Neural crest cell (in vitro differentiated cells): ENCODE measurements around the gene ACAA2. TPM values are rescaled to one million over a fixed set of nuclear protein-coding genes. Genes with fewer than 3 reads are reported as not detected.

Source experiments
- DNase-seq: peaks from one replicate; pipeline ENCODE4 v3.0.0; 2021; ENCODE audit warnings: low read depth, mixed read lengths, low spot score
- H3K27ac Mint-ChIP-seq: one replicate; pipeline ENCODE4 v1.8.0; 2021; ENCODE audit warnings: mild to moderate bottlenecking, mixed read lengths; ENCODE audit not compliant: unreplicated experiment
- H3K27me3 Mint-ChIP-seq: 2 replicates; pipeline ENCODE4 v1.8.0; 2021; ENCODE audit warnings: low read depth, mild to moderate bottlenecking, mixed read lengths
- H3K36me3 Mint-ChIP-seq: 2 replicates; pipeline ENCODE4 v1.8.0; 2021; ENCODE audit warnings: low read depth, mild to moderate bottlenecking, mixed read lengths
- H3K4me1 Mint-ChIP-seq: 2 replicates; pipeline ENCODE4 v1.8.0; 2021; ENCODE audit warnings: mixed read lengths
- H3K4me3 Mint-ChIP-seq: one replicate; pipeline ENCODE4 v1.8.0; 2021; ENCODE audit warnings: mild to moderate bottlenecking, mixed read lengths
- H3K9me3 Mint-ChIP-seq: 2 replicates; pipeline ENCODE4 v1.8.0; 2021; ENCODE audit warnings: mixed read lengths
- CTCF ChIP-seq: fragments of 200-600 bp; sonication (generic); conservative IDR thresholded peaks from 2 replicates; pipeline ENCODE4 v1.5.0; 2021; ENCODE audit warnings: antibody characterized with exemption, mild to moderate bottlenecking
- total RNA-seq: library from RNA; stranded (reverse); gene quantifications from 2 replicates; pipeline ENCODE4 v1.2.1, GENCODE V29; 2021

ACAA2 gene
- total RNA-seq, 1 donor from 2014 or later: 67.5 TPM

DNA sequence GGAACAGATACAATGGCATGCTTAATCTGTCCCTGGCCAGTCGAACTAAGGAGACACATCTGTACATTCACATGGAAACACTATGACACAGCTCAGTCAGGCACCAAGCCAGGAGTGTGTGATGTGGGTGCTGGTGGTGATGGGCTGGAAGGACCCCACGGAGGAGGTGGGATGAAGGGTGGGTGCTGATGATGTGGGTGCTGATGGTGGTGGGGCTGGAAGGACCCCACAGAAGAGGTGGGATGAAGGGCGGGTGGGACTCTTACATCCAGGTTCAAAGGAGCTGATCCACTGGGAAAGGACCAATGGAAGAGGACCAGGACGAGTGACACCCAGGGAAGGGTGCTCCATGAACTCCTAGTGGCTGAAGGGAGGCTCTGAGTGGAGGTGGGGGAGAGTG is 34.8 kb upstream of the ACAA2 start:
- Mint-ChIP-seq H3K27me3 (peaks cover 5% of the 10 kb centered on the region), H3K27ac (no peak overlapping the region), H3K36me3 (no peaks in the 10 kb centered on the region), H3K4me1 (peaks cover 6% of the 10 kb centered on the region), H3K9me3 (no peaks in the 10 kb centered on the region), H3K4me3 (no peak overlapping the region)
- no peak for TF ChIP-seq CTCF
- DNase-seq: no peak

DNA sequence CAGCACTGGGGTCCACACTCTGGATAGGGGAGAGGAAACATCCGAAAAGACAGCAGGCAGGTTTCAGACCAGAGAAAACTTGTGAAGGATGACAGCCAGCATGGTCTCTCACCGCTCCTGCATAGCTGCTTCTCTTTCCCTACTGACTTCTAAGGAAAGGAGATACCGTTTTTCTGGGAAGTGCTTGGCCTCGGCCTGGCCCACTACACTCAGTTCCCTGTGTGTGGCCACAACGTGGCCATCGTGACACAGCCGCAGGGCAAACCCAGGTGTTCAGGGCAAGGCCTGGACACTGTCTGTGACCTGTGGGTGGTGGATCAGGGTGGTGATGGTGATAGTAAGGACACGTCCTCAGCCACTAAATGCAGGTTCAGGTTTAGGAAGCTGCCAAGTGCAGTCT is 34.2 kb upstream of the ACAA2 start:
- DNase-seq: no peak
- Mint-ChIP-seq H3K27me3 (peaks cover 5% of the 10 kb centered on the region), H3K4me3 (no peak overlapping the region), H3K27ac (no peak overlapping the region), H3K36me3 (no peaks in the 10 kb centered on the region), H3K4me1 (peaks cover 6% of the 10 kb centered on the region), H3K9me3 (no peaks in the 10 kb centered on the region)
- no peak for TF ChIP-seq CTCF

- Mint-ChIP-seq H3K4me3 (no peak overlapping the region), H3K36me3 (no peaks in the 10 kb centered on the region), H3K27ac (no peak overlapping the region), H3K4me1 (peaks cover 6% of the 10 kb centered on the region), H3K27me3 (peaks cover 5% of the 10 kb centered on the region), H3K9me3 (no peaks in the 10 kb centered on the region)
- TF ChIP-seq CTCF: no peak
- no peak for DNase-seq
Measured at GRCh38 chr18:49846718-49847470, 33.6 kb upstream of the ACAA2 start.

DNA sequence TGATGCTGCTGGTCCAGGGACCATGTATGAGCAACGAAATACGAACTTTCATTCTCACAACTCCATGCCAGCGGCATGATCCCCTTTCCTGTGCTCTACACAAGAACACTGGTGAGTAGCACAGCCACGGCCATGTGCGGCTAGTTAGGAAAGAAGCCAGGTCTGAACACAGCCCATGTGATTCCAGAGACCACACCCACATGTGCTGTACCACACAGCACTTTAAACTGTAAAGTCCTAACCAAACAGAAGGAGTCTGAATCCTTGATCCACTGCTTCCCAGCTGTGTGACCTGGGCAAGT is 33.0 kb upstream of the ACAA2 start:
- H3K4me1 Mint-ChIP-seq: peaks cover 6% of the 10 kb centered on the region
- no peaks in the 10 kb centered on the region for H3K36me3 Mint-ChIP-seq
- H3K9me3 Mint-ChIP-seq: no peaks in the 10 kb centered on the region
- DNase-seq: no peak
- H3K27me3 Mint-ChIP-seq: peaks cover 5% of the 10 kb centered on the region
- H3K27ac Mint-ChIP-seq: no peak overlapping the region
- no peak for TF ChIP-seq CTCF
- H3K4me3 Mint-ChIP-seq: no peak overlapping the region

- peaks cover 5% of the 10 kb centered on the region for H3K27me3 Mint-ChIP-seq
- H3K4me3 Mint-ChIP-seq: no peak overlapping the region
- no peaks in the 10 kb centered on the region for H3K36me3 Mint-ChIP-seq
- H3K9me3 Mint-ChIP-seq: no peaks in the 10 kb centered on the region
- TF ChIP-seq CTCF: no peak
- no peak for DNase-seq
- H3K27ac Mint-ChIP-seq: peak overlapping the region; percentile 64
- peaks cover 6% of the 10 kb centered on the region for H3K4me1 Mint-ChIP-seq
Measured at GRCh38 chr18:49845629-49846360, 32.5 kb upstream of the ACAA2 start.
